ENCODE results near the gene CD22.

Gene CD22

GRCh38 chr19:35305181-35305580 lies 23.8 kb upstream of the CD22 start:
- ChIA-PET POLR2A (no interaction called here), CTCF (interaction anchor here (1.5 kb wide), 1 partner anchor 10 kb away, joined by 3 read pairs; no protein-coding TSS in a partner anchor)
- no peak overlapping the region for H3K4me3 ChIP-seq (ENCODE audit: low read depth, low read length)
- DNase-seq (ENCODE audit: low read depth, low spot score): no peak
- no peak for TF ChIP-seq CTCF (IDR thresholded peaks at IDR 0.05; ENCODE audit: insufficient read depth, low read length, missing control alignments)

GRCh38 chr19:35306473-35307246 lies 22.3 kb upstream of the CD22 start:
- H3K4me3 ChIP-seq (ENCODE audit: low read depth, low read length): no peak overlapping the region
- ChIA-PET POLR2A (no interaction called here), CTCF (no interaction called here)
- DNase-seq (ENCODE audit: low read depth, low spot score): no peak
- no peak for TF ChIP-seq CTCF (IDR thresholded peaks at IDR 0.05; ENCODE audit: insufficient read depth, low read length, missing control alignments)

GRCh38 chr19:35307931-35308330 lies 21.1 kb upstream of the CD22 start:
- DNase-seq (ENCODE audit: low read depth, low spot score): no peak
- CTCF ChIA-PET: no interaction called here
- no peak overlapping the region for H3K4me3 ChIP-seq (ENCODE audit: low read depth, low read length)
- POLR2A ChIA-PET: no interaction called here
- no peak for TF ChIP-seq CTCF (IDR thresholded peaks at IDR 0.05; ENCODE audit: insufficient read depth, low read length, missing control alignments)

- ChIA-PET POLR2A (no interaction called here), CTCF (no interaction called here)
- no peak overlapping the region for H3K4me3 ChIP-seq (ENCODE audit: low read depth, low read length)
- no peak for TF ChIP-seq CTCF (IDR thresholded peaks at IDR 0.05; ENCODE audit: insufficient read depth, low read length, missing control alignments)
- no peak for DNase-seq (ENCODE audit: low read depth, low spot score)
Measured at GRCh38 chr19:35308910-35309309, 20.1 kb upstream of the CD22 start.

- no peak overlapping the region for H3K4me3 ChIP-seq (ENCODE audit: low read depth, low read length)
- ChIA-PET CTCF (interaction anchor here (1.5 kb wide), 1 partner anchor 44 kb away, joined by 3 read pairs; no protein-coding TSS in a partner anchor), POLR2A (no interaction called here)
- no peak for DNase-seq (ENCODE audit: low read depth, low spot score)
- TF ChIP-seq CTCF (IDR thresholded peaks at IDR 0.05; ENCODE audit: insufficient read depth, low read length, missing control alignments): no peak
Measured at GRCh38 chr19:35309481-35310279, 19.3 kb upstream of the CD22 start.

GRCh38 chr19:35310331-35310730 lies 18.7 kb upstream of the CD22 start:
- no peak overlapping the region for H3K4me3 ChIP-seq (ENCODE audit: low read depth, low read length)
- DNase-seq (ENCODE audit: low read depth, low spot score): no peak
- ChIA-PET POLR2A (no interaction called here), CTCF (interaction anchor here (1.5 kb wide), 1 partner anchor 43 kb away, joined by 3 read pairs; no protein-coding TSS in a partner anchor)
- TF ChIP-seq CTCF (IDR thresholded peaks at IDR 0.05; ENCODE audit: insufficient read depth, low read length, missing control alignments): no peak

Measured in AG04449 (cell line).